ENCODE data around the gene SRGN. TPM values are rescaled to one million over a fixed set of nuclear protein-coding genes. Genes with fewer than 3 reads are reported as not detected.
A peak's percentile ranks its signal among the peaks of the same experiment; 100 is the strongest.

SRGN gene
- total RNA-seq, 1 experiment from 2014 or later = 8.5 TPM

DNA sequence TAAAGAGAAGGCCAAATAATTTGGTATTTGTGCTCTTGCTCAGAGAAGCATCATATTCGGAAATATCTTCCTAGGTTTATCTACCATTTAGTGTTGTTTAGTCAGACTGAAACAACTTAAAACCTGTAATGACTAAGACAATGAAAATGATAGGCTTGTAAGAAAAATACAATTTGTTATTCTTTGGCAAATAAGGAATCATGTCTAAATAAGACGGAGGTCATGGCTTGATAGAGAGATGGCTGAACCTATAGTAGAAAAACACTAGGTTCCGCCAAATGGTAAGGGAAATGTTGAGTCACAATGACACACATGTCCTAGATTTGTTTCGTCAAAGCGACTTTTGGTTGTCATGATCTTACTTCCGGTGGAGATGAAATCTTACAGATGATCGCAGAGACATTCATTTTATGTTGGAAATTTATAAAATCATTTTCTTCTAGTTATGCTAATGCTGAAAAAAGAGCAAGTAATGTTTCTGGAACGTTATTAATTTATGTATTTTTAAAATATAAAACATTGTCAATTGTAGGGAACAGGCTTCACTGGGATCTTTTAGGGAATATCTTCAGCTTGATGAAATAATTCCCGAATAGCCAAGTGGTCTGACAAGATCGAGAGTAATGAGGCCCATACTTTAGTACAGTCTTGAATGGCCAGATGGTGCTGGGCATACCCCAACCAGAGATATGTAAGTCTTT is 1.0 kb downstream of the SRGN start:
- ChIA-PET POLR2A (interaction anchor here (0.6 kb wide), 1 partner anchor 63 kb away, joined by 3 read pairs; no protein-coding TSS in a partner anchor), CTCF (interaction anchor here (0.6 kb wide), 1 partner anchor 21 kb away, joined by 3 read pairs; no protein-coding TSS in a partner anchor)
- peaks cover 2% of the 10 kb centered on the region for H3K4me1 ChIP-seq (ENCODE audit: control insufficient read depth, insufficient read depth, low read length)
- no peak overlapping the region for H3K27ac ChIP-seq (ENCODE audit: low read length)
- no peaks in the 10 kb centered on the region for H3K36me3 ChIP-seq (ENCODE audit: control insufficient read depth, insufficient read depth, low read length)
- ATAC-seq (no peak), DNase-seq (ENCODE audit: low read depth, low spot score) (no peak)
- peak overlapping the region in 1 of 2 experiments; percentile 36; a peak in 2 of 4 replicates for H3K4me3 ChIP-seq (ENCODE audit: low read depth in 2 of 2, low read length in 2 of 2)
- TF ChIP-seq, protein P1, sequence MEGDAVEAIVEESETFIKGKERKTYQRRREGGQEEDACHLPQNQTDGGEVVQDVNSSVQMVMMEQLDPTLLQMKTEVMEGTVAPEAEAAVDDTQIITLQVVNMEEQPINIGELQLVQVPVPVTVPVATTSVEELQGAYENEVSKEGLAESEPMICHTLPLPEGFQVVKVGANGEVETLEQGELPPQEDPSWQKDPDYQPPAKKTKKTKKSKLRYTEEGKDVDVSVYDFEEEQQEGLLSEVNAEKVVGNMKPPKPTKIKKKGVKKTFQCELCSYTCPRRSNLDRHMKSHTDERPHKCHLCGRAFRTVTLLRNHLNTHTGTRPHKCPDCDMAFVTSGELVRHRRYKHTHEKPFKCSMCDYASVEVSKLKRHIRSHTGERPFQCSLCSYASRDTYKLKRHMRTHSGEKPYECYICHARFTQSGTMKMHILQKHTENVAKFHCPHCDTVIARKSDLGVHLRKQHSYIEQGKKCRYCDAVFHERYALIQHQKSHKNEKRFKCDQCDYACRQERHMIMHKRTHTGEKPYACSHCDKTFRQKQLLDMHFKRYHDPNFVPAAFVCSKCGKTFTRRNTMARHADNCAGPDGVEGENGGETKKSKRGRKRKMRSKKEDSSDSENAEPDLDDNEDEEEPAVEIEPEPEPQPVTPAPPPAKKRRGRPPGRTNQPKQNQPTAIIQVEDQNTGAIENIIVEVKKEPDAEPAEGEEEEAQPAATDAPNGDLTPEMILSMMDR (IDR thresholded peaks at IDR 0.05) = no peak
- TF ChIP-seq TCF7L2 (IDR thresholded peaks at IDR 0.05; ENCODE audit: low read depth, low read length) (no peak), POLR2AphosphoS5 (IDR thresholded peaks at IDR 0.05; ENCODE audit: low read depth, low read length) (no peak), SIN3A (IDR thresholded peaks at IDR 0.05; ENCODE audit: borderline replicate concordance, insufficient read depth, low read depth, low read length) (no peak)
- TF ChIP-seq, protein P2, sequence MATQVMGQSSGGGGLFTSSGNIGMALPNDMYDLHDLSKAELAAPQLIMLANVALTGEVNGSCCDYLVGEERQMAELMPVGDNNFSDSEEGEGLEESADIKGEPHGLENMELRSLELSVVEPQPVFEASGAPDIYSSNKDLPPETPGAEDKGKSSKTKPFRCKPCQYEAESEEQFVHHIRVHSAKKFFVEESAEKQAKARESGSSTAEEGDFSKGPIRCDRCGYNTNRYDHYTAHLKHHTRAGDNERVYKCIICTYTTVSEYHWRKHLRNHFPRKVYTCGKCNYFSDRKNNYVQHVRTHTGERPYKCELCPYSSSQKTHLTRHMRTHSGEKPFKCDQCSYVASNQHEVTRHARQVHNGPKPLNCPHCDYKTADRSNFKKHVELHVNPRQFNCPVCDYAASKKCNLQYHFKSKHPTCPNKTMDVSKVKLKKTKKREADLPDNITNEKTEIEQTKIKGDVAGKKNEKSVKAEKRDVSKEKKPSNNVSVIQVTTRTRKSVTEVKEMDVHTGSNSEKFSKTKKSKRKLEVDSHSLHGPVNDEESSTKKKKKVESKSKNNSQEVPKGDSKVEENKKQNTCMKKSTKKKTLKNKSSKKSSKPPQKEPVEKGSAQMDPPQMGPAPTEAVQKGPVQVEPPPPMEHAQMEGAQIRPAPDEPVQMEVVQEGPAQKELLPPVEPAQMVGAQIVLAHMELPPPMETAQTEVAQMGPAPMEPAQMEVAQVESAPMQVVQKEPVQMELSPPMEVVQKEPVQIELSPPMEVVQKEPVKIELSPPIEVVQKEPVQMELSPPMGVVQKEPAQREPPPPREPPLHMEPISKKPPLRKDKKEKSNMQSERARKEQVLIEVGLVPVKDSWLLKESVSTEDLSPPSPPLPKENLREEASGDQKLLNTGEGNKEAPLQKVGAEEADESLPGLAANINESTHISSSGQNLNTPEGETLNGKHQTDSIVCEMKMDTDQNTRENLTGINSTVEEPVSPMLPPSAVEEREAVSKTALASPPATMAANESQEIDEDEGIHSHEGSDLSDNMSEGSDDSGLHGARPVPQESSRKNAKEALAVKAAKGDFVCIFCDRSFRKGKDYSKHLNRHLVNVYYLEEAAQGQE (IDR thresholded peaks at IDR 0.05; ENCODE audit: insufficient read depth in 1 of 2, low read depth in 2 of 2, low read length in 1 of 2) = no peak
- intact Hi-C loops (cut with micrococcal nuclease; ENCODE audit: unreplicated experiment) = no loop called here
- BruUV-seq (replicated peaks) = no TSS peak
- no peaks in the 10 kb centered on the region for H3K9me3 ChIP-seq (ENCODE audit: control insufficient read depth, insufficient read depth, low read depth, low read length)
- in situ Hi-C loops (cut with HindIII; ENCODE audit: low pct_unique_long_range_greater_than_20kb, low sequenced_read_pairs) = no loop called here
- H3K27me3 ChIP-seq (ENCODE audit: control insufficient read depth, insufficient read depth, low read length) = no peaks in the 10 kb centered on the region

DNA sequence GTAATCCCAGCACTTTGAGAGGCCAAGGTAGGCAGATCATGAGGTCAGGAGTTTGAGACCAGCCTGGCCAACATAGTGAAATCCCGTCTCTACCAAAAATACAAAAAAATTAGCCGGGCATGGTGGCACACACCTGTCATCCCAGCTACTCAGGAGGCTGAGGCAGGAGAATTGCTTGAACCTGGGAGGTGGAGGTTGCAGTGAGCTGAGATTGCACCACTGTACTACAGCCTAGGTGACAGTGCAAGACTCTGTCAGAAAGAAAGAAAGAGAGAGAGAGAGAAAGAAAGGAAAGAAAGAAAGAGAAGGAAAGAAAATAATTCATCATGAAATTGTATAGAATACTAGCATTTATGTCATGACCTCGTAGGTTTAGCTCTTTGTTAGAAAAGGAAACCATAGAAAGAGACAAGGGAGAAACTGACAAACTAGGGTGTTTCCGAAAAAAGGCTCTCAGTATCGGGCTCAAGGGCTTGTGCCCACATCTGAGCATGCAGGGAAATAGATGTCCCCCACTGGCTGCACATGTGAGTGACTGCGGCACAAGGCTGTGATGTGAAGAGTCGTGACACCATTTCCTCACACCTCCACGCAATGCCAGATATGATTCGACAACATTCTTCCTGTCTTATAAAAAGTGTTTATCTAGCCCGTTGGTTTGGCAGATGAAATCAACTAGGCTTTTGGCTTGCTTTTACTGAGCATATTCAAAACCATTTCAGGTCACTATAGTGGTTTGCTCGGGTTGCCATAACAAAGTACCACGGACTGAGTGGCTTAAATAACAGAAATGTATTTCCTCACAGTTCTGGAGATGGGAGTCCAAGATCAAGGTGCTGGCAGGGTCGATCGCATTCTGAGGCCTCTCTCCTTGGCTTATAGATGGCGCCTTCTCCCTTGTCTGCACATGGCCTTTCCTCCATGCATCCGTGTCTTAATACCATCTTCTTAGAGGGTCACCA is 2.0 kb downstream of the SRGN start:
- ChIA-PET CTCF (no interaction called here), POLR2A (interaction anchor here (0.6 kb wide), 2 partner anchors 29 to 103 kb away, joined by 4 to 11 read pairs; no protein-coding TSS in a partner anchor)
- no peaks in the 10 kb centered on the region for H3K27me3 ChIP-seq (ENCODE audit: control insufficient read depth, insufficient read depth, low read length)
- in situ Hi-C loops (cut with HindIII; ENCODE audit: low pct_unique_long_range_greater_than_20kb, low sequenced_read_pairs) (no loop called here), intact Hi-C loops (cut with micrococcal nuclease; ENCODE audit: unreplicated experiment) (no loop called here)
- no peaks in the 10 kb centered on the region for H3K9me3 ChIP-seq (ENCODE audit: control insufficient read depth, insufficient read depth, low read depth, low read length)
- peaks cover 2% of the 10 kb centered on the region for H3K4me1 ChIP-seq (ENCODE audit: control insufficient read depth, insufficient read depth, low read length)
- no peak for ATAC-seq
- no peak overlapping the region for H3K4me3 ChIP-seq (ENCODE audit: low read depth in 2 of 2, low read length in 2 of 2)
- no TSS peak for BruUV-seq (replicated peaks)
- no peaks in the 10 kb centered on the region for H3K36me3 ChIP-seq (ENCODE audit: control insufficient read depth, insufficient read depth, low read length)
- no peak overlapping the region for H3K27ac ChIP-seq (ENCODE audit: low read length)
- no peak for DNase-seq (ENCODE audit: low read depth, low spot score)
- TF ChIP-seq SIN3A (IDR thresholded peaks at IDR 0.05; ENCODE audit: borderline replicate concordance, insufficient read depth, low read depth, low read length) (no peak), POLR2AphosphoS5 (IDR thresholded peaks at IDR 0.05; ENCODE audit: low read depth, low read length) (no peak), TCF7L2 (IDR thresholded peaks at IDR 0.05; ENCODE audit: low read depth, low read length) (no peak)
- TF ChIP-seq, protein P2 (IDR thresholded peaks at IDR 0.05; ENCODE audit: insufficient read depth in 1 of 2, low read depth in 2 of 2, low read length in 1 of 2) = no peak
- TF ChIP-seq, protein P1 (IDR thresholded peaks at IDR 0.05) = no peak
